ENCODE results near the gene NAXD.
"Not testable (repeated sequence)": the region's sequence is repeated elsewhere in the genome, so short reads cannot be mapped to it uniquely, and the experiment has no call there.

NAXD gene

DNA sequence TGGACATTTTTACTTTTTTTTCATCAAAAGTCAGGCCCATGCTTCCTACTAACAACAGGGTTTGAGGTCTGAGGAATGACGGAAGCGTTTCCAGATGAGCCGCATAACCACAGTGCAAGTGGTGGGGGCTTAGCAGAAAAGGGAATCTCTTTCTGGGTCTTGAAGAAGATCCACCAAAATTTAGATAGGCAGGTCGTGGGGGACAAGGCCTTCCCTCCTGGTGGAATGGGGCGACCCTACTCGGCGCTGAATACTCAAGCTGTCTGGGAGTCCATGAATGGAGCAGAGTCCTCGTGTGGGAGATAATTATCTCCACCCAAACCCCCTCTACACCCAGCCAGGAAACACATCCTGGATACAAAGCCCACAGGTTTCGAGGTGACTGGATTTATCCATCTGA, 53.7 kb downstream of the NAXD start:
- Histone ChIP-seq H4K20me1 (ENCODE audit: low read depth, low read length) (no peaks in the 10 kb centered on the region), H3K9me2 (replicated peaks; ENCODE audit: insufficient read depth, low read length) (no peaks in the 10 kb centered on the region), H3K9me3 (ENCODE audit: insufficient read depth, low read length) (no peaks in the 10 kb centered on the region), H3K9ac (ENCODE audit: low read length) (no peak overlapping the region), H3K27ac (ENCODE audit: low read depth, low read length) (no peak overlapping the region), H3K4me2 (ENCODE audit: low read depth, low read length, poor library complexity, severe bottlenecking) (no peak overlapping the region), H3K79me2 (ENCODE audit: insufficient read depth, low read length) (no peaks in the 10 kb centered on the region; the same call in 1 of the 2 replicates), H3K36me3 (ENCODE audit: low read length) (peaks cover 10% of the 10 kb centered on the region; the same call in 1 of the 2 replicates), H2AFZ (ENCODE audit: low read depth, low read length, severe bottlenecking) (no peak overlapping the region), H3K4me3 (ENCODE audit: insufficient read depth, low read length, poor library complexity, severe bottlenecking) (no peak overlapping the region), H3F3A (ENCODE audit: insufficient read depth) (no peaks in the 10 kb centered on the region), H3K27me3 (ENCODE audit: low read length) (no peaks in the 10 kb centered on the region)
- no peak for TF ChIP-seq EZH2phosphoT487 (conservative IDR thresholded peaks at IDR 0.05; ENCODE audit: low read length)
- TF ChIP-seq CTCF (IDR thresholded peaks at IDR 0.05; ENCODE audit: insufficient read depth, low read length, poor library complexity, severe bottlenecking): no peak

- not testable (repeated sequence) for H3K27ac ChIP-seq (ENCODE audit: low read depth, low read length); H3K27me3 ChIP-seq (ENCODE audit: low read length); H3K4me2 ChIP-seq (ENCODE audit: low read depth, low read length, poor library complexity, severe bottlenecking); H3F3A ChIP-seq (ENCODE audit: insufficient read depth); H4K20me1 ChIP-seq (ENCODE audit: low read depth, low read length); H3K79me2 ChIP-seq (ENCODE audit: insufficient read depth, low read length); H3K4me3 ChIP-seq (ENCODE audit: insufficient read depth, low read length, poor library complexity, severe bottlenecking); H2AFZ ChIP-seq (ENCODE audit: low read depth, low read length, severe bottlenecking); H3K9ac ChIP-seq (ENCODE audit: low read length); H3K9me3 ChIP-seq (ENCODE audit: insufficient read depth, low read length); H3K9me2 ChIP-seq (replicated peaks; ENCODE audit: insufficient read depth, low read length)
- H3K36me3 ChIP-seq (ENCODE audit: low read length): peaks cover 10% of the 10 kb centered on the region; the same call in 1 of the 2 replicates
Observed at GRCh38 chr13:110669814-110670213, 54.5 kb downstream of the NAXD start.

DNA sequence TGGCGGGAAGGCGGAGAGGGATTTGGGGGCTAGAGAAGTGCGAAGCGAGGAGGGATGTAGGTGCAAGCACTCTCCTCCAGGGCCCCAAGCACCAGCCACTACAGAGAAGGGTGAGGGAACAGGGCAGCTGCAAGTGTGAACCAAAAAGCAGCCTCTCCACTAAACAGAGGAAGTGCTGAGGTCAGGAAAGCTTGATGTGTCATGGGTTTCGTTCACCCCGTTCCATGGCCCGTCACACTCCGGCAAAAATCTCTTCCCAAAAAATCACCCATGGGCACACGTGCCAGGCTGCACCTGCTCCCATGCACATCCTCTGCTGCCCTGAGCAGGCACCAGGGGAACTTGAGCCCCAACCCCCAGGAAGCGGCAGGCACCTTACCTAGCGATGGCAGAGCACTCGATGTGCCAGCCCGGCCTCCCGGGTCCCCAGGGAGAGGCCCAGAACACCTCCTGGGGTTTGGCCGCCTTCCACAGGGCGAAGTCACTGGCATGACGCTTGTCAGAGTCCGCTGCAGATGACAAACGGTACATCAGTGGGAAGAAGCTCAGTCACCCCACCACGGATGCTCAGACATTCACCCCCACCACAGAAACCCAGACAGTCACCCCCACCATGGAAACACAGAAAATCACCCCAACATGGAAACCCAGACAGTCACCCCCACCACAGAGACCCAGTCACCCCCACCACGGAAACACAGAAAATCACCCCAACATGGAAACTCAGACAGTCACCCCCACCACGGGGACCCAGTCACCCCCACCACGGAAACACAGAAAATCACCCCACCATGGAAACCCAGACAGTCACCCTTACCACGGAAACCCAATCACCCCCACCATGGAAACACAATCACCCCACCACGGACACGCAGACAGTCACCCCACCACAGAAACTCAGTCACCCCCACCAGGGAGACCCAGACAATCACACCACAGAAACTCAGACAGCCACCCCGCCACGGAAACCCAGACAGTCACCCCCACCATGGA, 61.5 kb downstream of the NAXD start:
- peak overlapping the region; percentile 64 for H3K4me2 ChIP-seq (ENCODE audit: low read depth, low read length, poor library complexity, severe bottlenecking)
- no peaks in the 10 kb centered on the region for H3K9me2 ChIP-seq (replicated peaks; ENCODE audit: insufficient read depth, low read length)
- peak overlapping the region; percentile 96 for H3K27ac ChIP-seq (ENCODE audit: low read depth, low read length)
- peaks cover 27% of the 10 kb centered on the region for H3F3A ChIP-seq (ENCODE audit: insufficient read depth)
- H4K20me1 ChIP-seq (ENCODE audit: low read depth, low read length): no peaks in the 10 kb centered on the region
- peaks cover under 1% of the 10 kb centered on the region; the same call in 1 of the 2 replicates for H3K36me3 ChIP-seq (ENCODE audit: low read length)
- peak overlapping the region; percentile 46 for H3K9ac ChIP-seq (ENCODE audit: low read length)
- no peaks in the 10 kb centered on the region for H3K9me3 ChIP-seq (ENCODE audit: insufficient read depth, low read length)
- no peak overlapping the region for H2AFZ ChIP-seq (ENCODE audit: low read depth, low read length, severe bottlenecking)
- H3K4me3 ChIP-seq (ENCODE audit: insufficient read depth, low read length, poor library complexity, severe bottlenecking): peak overlapping the region; percentile 36
- H3K79me2 ChIP-seq (ENCODE audit: insufficient read depth, low read length): no peaks in the 10 kb centered on the region; the same call in 1 of the 2 replicates
- no peak for TF ChIP-seq CTCF (IDR thresholded peaks at IDR 0.05; ENCODE audit: insufficient read depth, low read length, poor library complexity, severe bottlenecking)
- no peak for TF ChIP-seq EZH2phosphoT487 (conservative IDR thresholded peaks at IDR 0.05; ENCODE audit: low read length)
- H3K27me3 ChIP-seq (ENCODE audit: low read length): no peaks in the 10 kb centered on the region

Data from SU-DHL-6 (cell line).